K562 (cell line): Measurements from ENCODE around the gene DGCR8.

Source experiments
- CTCF ChIP-seq, 3 experiments: IDR thresholded peaks in 2 of 3; conservative IDR thresholded peaks in 1 of 3; 2 replicates each; pipeline ENCODE4 v1.5.1; 2011 to 2012; ENCODE audit warnings: low read length in 3 of 3, mild to moderate bottlenecking in 3 of 3, control low read depth in 2 of 3, improper control_type of control experiment in 1 of 3, inconsistent platforms in 1 of 3, low read depth in 1 of 3, mixed read lengths in 1 of 3, moderate library complexity in 1 of 3; ENCODE audit not compliant: insufficient read depth in 2 of 3
- DLX4 ChIP-seq: fragments of 250-450 bp; sonication (Bioruptor Pico); IDR thresholded peaks from 2 replicates; pipeline ENCODE4 v1.6.1; 2021; ENCODE audit warnings: mild to moderate bottlenecking
- GATAD2B ChIP-seq: fragments of 450-650 bp; IDR thresholded peaks from 2 replicates; pipeline ENCODE4 v1.6.1; 2017; ENCODE audit warnings: mild to moderate bottlenecking, borderline replicate concordance
- HOXB6 ChIP-seq: fragments of 250-450 bp; sonication (Bioruptor Pico); IDR thresholded peaks from 2 replicates; pipeline ENCODE4 v1.5.1; 2022; ENCODE audit warnings: mild to moderate bottlenecking, borderline replicate concordance
- PKNOX1 ChIP-seq: fragments of 450-650 bp; IDR thresholded peaks from 2 replicates; pipeline ENCODE4 v1.6.1; 2016

- TF ChIP-seq CTCF (IDR thresholded peaks at IDR 0.05 in 2 of 3, conservative IDR thresholded peaks at IDR 0.05 in 1 of 3; ENCODE audit: insufficient read depth in 2 of 3, low read depth in 1 of 3, low read length in 3 of 3) (no peak), GATAD2B (no peak), PKNOX1 (no peak), DLX4 (CRISPR knock-in tag) (no peak), HOXB6 (no peak)
Observed at GRCh38 chr22:20140521-20140964, 60.5 kb downstream of the DGCR8 start.
